Astrocyte (in vitro differentiated cells and primary cell): ENCODE measurements around the gene TMPRSS6. TPM values are rescaled to one million over a fixed set of nuclear protein-coding genes. Genes with fewer than 3 reads are reported as not detected.

Experiments used
- DNase-seq: peaks from one replicate; pipeline ENCODE4 v3.0.0-alpha.2; 2010; ENCODE audit warnings: low read depth
- FAIRE-seq: peaks from 2 replicates; lab custom pipeline; 2011; peaks lifted over from hg19 to GRCh38; lab: Jason Lieb, UNC
- H2AFZ ChIP-seq: 2 replicates; pipeline ENCODE4 v1.6.0; 2012; ENCODE audit warnings: low read depth, low read length, inconsistent platforms
- H3K27ac ChIP-seq: 2 replicates; pipeline ENCODE4 v1.5.1; 2011; ENCODE audit warnings: low read depth, low read length, inconsistent platforms
- H3K27me3 ChIP-seq: 2 replicates; pipeline ENCODE4 v1.6.0; 2011; ENCODE audit warnings: low read length, inconsistent platforms; ENCODE audit not compliant: insufficient read depth
- H3K36me3 ChIP-seq: 2 replicates; pipeline ENCODE4 v1.5.1; 2011; ENCODE audit warnings: low read length, inconsistent platforms; ENCODE audit not compliant: insufficient read depth
- H3K4me1 ChIP-seq: 2 replicates; pipeline ENCODE4 v1.5.1; 2011; ENCODE audit warnings: low read length, inconsistent platforms; ENCODE audit not compliant: insufficient read depth
- H3K4me2 ChIP-seq: 2 replicates; pipeline ENCODE4 v1.6.0; 2012; ENCODE audit warnings: low read length, inconsistent platforms
- H3K4me3 ChIP-seq: 2 replicates; pipeline ENCODE4 v1.5.1; 2011; ENCODE audit warnings: low read depth, mild to moderate bottlenecking, low read length, inconsistent platforms; ENCODE audit not compliant: insufficient read depth
- H3K79me2 ChIP-seq: 2 replicates; pipeline ENCODE4 v1.6.0; 2012; ENCODE audit warnings: mild to moderate bottlenecking, low read length, inconsistent platforms; ENCODE audit not compliant: insufficient read depth
- H3K9ac ChIP-seq: 2 replicates; pipeline ENCODE4 v1.6.0; 2012; ENCODE audit warnings: mild to moderate bottlenecking, low read length, inconsistent platforms
- H3K9me3 ChIP-seq: 2 replicates; pipeline ENCODE4 v1.5.1; 2012; ENCODE audit warnings: low read depth, mild to moderate bottlenecking, low read length, inconsistent platforms; ENCODE audit not compliant: insufficient read depth
- H4K20me1 ChIP-seq: 2 replicates; pipeline ENCODE4 v1.6.0; 2012; ENCODE audit warnings: low read length, inconsistent platforms; ENCODE audit not compliant: insufficient read depth
- H3K27ac Mint-ChIP-seq: one replicate; pipeline ENCODE4 v1.8.0; 2021; ENCODE audit warnings: mild to moderate bottlenecking, mixed read lengths; ENCODE audit not compliant: unreplicated experiment
- H3K27me3 Mint-ChIP-seq: one replicate; pipeline ENCODE4 v1.8.0; 2021; ENCODE audit warnings: low read depth, mixed read lengths; ENCODE audit not compliant: unreplicated experiment
- H3K36me3 Mint-ChIP-seq: one replicate; pipeline ENCODE4 v1.8.0; 2021; ENCODE audit warnings: low read depth, mixed read lengths; ENCODE audit not compliant: unreplicated experiment
- H3K4me1 Mint-ChIP-seq: one replicate; pipeline ENCODE4 v1.8.0; 2021; ENCODE audit warnings: low read depth, mixed read lengths; ENCODE audit not compliant: unreplicated experiment
- H3K4me3 Mint-ChIP-seq: one replicate; pipeline ENCODE4 v1.8.0; 2021; ENCODE audit warnings: mild to moderate bottlenecking, moderate library complexity, mixed read lengths; ENCODE audit not compliant: unreplicated experiment
- H3K9me3 Mint-ChIP-seq: one replicate; pipeline ENCODE4 v1.8.0; 2021; ENCODE audit warnings: mild to moderate bottlenecking, mixed read lengths; ENCODE audit not compliant: unreplicated experiment
- EZH2 ChIP-seq: IDR thresholded peaks from 2 replicates; pipeline ENCODE4 v1.6.1; 2012; ENCODE audit warnings: mild to moderate bottlenecking, low read length, inconsistent platforms; ENCODE audit not compliant: insufficient read depth
- total RNA-seq: library from RNA; stranded (reverse); gene quantifications from 2 replicates; pipeline ENCODE4 v1.2.1, GENCODE V29; 2021
- TF ChIP-seq, protein P1 (sequence below): IDR thresholded peaks from 2 replicates; pipeline ENCODE4 v1.5.1; 2011; ENCODE audit warnings: low read depth, mild to moderate bottlenecking, inconsistent platforms, low read length, moderate library complexity; ENCODE audit not compliant: insufficient read depth

Gene TMPRSS6
- total RNA-seq, 1 donor from 2014 or later = not detected

DNA sequence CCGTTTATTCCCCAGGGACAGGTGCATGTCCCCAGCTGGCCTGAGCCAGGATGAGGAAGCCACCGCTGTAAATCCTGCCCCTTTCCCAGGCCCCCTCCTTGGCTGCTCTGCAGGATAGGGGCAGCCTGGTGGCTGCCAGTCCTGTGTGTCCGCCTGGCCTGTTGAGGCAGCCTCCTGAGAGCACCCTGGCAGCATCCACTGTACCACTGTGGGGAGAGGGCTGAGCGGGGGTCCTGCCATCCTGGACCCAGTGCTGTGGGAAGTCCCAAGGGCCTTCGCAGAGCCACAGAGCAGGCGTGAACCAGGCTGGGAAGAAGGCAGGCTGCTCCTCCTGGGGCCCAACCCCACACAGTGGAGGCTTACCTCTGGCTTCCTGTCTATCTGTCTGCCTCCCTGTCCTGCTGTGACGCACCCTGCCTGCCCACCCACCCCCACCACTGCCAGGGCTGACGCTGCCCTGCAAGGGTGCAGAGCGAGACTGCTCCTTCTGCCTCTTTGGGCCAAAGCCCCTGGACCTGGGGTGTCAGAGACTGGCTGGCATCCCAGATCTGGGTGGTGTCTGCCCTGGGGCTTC lies 49.5 kb downstream of the TMPRSS6 start:
- Mint-ChIP-seq H3K4me3 (no peak overlapping the region), H3K9me3 (no peaks in the 10 kb centered on the region), H3K36me3 (peaks cover 23% of the 10 kb centered on the region), H3K27ac (no peak overlapping the region), H3K4me1 (peaks cover 2% of the 10 kb centered on the region), H3K27me3 (peaks cover 11% of the 10 kb centered on the region)
- Histone ChIP-seq H3K36me3 (peaks cover 3% of the 10 kb centered on the region), H3K27me3 (no peaks in the 10 kb centered on the region), H3K9me3 (no peaks in the 10 kb centered on the region), H4K20me1 (peaks cover 9% of the 10 kb centered on the region), H3K4me1 (no peaks in the 10 kb centered on the region), H3K4me2 (no peak overlapping the region), H3K9ac (no peak overlapping the region), H3K79me2 (no peaks in the 10 kb centered on the region), H2AFZ (no peak overlapping the region), H3K4me3 (no peak overlapping the region), H3K27ac (no peak overlapping the region)
- FAIRE-seq (no peak), DNase-seq (no peak)
- no peak for TF ChIP-seq EZH2
- TF ChIP-seq, protein P1, sequence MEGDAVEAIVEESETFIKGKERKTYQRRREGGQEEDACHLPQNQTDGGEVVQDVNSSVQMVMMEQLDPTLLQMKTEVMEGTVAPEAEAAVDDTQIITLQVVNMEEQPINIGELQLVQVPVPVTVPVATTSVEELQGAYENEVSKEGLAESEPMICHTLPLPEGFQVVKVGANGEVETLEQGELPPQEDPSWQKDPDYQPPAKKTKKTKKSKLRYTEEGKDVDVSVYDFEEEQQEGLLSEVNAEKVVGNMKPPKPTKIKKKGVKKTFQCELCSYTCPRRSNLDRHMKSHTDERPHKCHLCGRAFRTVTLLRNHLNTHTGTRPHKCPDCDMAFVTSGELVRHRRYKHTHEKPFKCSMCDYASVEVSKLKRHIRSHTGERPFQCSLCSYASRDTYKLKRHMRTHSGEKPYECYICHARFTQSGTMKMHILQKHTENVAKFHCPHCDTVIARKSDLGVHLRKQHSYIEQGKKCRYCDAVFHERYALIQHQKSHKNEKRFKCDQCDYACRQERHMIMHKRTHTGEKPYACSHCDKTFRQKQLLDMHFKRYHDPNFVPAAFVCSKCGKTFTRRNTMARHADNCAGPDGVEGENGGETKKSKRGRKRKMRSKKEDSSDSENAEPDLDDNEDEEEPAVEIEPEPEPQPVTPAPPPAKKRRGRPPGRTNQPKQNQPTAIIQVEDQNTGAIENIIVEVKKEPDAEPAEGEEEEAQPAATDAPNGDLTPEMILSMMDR = no peak

DNA sequence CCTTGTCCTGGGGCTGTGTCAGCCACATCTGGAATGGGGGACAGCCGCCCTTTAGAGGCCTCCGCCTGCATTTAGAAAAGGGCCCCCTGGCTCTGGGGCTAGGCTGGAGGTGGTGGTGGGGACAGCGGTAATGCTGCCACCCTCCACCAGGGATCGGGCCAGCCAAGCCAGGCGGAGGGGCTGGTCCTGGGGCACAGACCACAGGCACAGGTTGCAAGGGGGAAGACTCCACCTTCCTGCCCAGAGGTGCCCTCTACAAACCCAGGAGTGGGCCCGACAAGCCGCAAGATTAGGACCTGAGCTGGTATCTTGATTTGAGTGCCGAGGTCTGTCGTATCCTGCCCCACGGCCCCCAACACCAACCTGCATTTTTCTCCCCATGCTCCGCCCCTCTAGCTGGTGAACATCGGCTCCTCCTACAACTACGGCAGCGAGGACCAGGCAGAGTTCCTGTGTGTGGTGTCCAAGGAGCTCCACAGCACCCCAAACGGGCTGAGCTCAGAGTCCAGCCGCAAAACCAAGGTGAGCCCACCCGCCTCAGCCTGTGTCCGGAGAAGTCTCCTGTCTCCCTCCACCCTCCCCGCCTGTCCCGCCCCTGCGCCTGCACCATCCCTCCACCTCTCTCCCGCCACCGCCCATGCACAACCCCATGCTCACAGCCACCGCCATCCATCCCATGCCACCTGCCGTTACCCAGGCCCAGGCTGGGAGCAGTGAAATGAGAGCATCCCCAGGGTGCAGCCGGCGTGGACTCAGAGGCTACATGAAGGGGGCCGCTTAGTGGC lies 50.4 kb downstream of the TMPRSS6 start:
- H3K9ac ChIP-seq = no peak overlapping the region
- Mint-ChIP-seq H3K27ac (no peak overlapping the region), H3K4me1 (peaks cover 2% of the 10 kb centered on the region), H3K36me3 (peaks cover 20% of the 10 kb centered on the region), H3K27me3 (peaks cover 8% of the 10 kb centered on the region), H3K4me3 (no peak overlapping the region), H3K9me3 (no peaks in the 10 kb centered on the region)
- no peak overlapping the region for H3K4me2 ChIP-seq
- H3K27me3 ChIP-seq = no peaks in the 10 kb centered on the region
- H3K79me2 ChIP-seq = no peaks in the 10 kb centered on the region
- TF ChIP-seq, protein P1 = no peak
- TF ChIP-seq EZH2 = no peak
- no peak overlapping the region for H2AFZ ChIP-seq
- peaks cover 9% of the 10 kb centered on the region for H4K20me1 ChIP-seq
- H3K4me1 ChIP-seq = no peaks in the 10 kb centered on the region
- peaks cover 3% of the 10 kb centered on the region for H3K36me3 ChIP-seq
- no peak overlapping the region for H3K4me3 ChIP-seq
- no peak for DNase-seq
- H3K27ac ChIP-seq = no peak overlapping the region
- FAIRE-seq = no peak
- H3K9me3 ChIP-seq = no peaks in the 10 kb centered on the region
